SK-N-SH (cell line): Measurements from ENCODE around the gene PER3. TPM values are rescaled to one million over a fixed set of nuclear protein-coding genes. Genes with fewer than 3 reads are reported as not detected.

ENCODE experiments used
- CTCF ChIA-PET: fragments of 300-600, 350-600 bp; formaldehyde crosslinking; extraction: SDS; loops from one replicate; lab custom pipeline; 2021; lab: Yijun Ruan, JAX
- POLR2A ChIA-PET: fragments of 350-600 bp; sonication (Branson Sonifier 250); formaldehyde crosslinking; extraction: SDS; loops from one replicate; lab custom pipeline; 2020; ENCODE audit warnings: antibody characterized with exemption, inconsistent platforms; lab: Yijun Ruan, JAX
- DNase-seq: peaks from one replicate; pipeline ENCODE4 v3.0.0; 2012
- H2AFZ ChIP-seq: fragments of 200-600 bp; sonication (generic); 2 replicates; pipeline ENCODE4 v1.8.1; 2016; ENCODE audit warnings: antibody characterized with exemption, mild to moderate bottlenecking, low read depth
- H3F3A ChIP-seq: fragments of 200-600 bp; sonication (generic); replicated peaks from 2 replicates; pipeline ENCODE3; 2016; ENCODE audit warnings: antibody characterized with exemption, mild to moderate bottlenecking; ENCODE audit not compliant: insufficient read depth
- H3K27ac ChIP-seq, 2 experiments: fragments of 200-500 bp in 1 of 2; fragments of 200-600 bp in 1 of 2; sonication (Bioruptor generic) in 1 of 2; sonication (generic), shearing (Covaris generic) in 1 of 2; 2 replicates each; pipeline versions ENCODE4 v1.5.1 to v1.6.1; 2014 to 2016; ENCODE audit warnings: low read depth in 2 of 2, inconsistent platforms in 1 of 2, low read length in 1 of 2, mild to moderate bottlenecking in 1 of 2, mixed read lengths in 1 of 2
- H3K27me3 ChIP-seq: fragments of 200-600 bp; sonication (generic), shearing (Covaris generic); 2 replicates; pipeline ENCODE4 v1.6.1; 2016; ENCODE audit warnings: mixed run types; ENCODE audit not compliant: insufficient read depth
- H3K36me3 ChIP-seq, 2 experiments: fragments of 200-500 bp in 1 of 2; fragments of 200-600 bp in 1 of 2; sonication (Bioruptor generic) in 1 of 2; sonication (generic) in 1 of 2; replicated peaks in 1 of 2; 2 replicates each; pipeline versions ENCODE3 to v1.5.1; 2014 to 2016; ENCODE audit warnings: low read length in 1 of 2, mild to moderate bottlenecking in 1 of 2; ENCODE audit not compliant: insufficient read depth in 2 of 2, control insufficient read depth in 1 of 2
- H3K4me1 ChIP-seq, 2 experiments: fragments of 200-500 bp in 1 of 2; fragments of 200-600 bp in 1 of 2; sonication (Bioruptor generic) in 1 of 2; sonication (generic), shearing (Covaris generic) in 1 of 2; 2 replicates each; pipeline versions ENCODE4 v1.5.1 to v1.6.1; 2014 to 2016; ENCODE audit warnings: low read depth in 1 of 2, low read length in 1 of 2, mixed run types in 1 of 2; ENCODE audit not compliant: insufficient read depth in 2 of 2, control insufficient read depth in 1 of 2
- H3K4me2 ChIP-seq: fragments of 200-600 bp; sonication (generic), shearing (Covaris generic); 2 replicates; pipeline ENCODE4 v1.6.1; 2017; ENCODE audit warnings: mixed run types
- H3K4me3 ChIP-seq, 2 experiments: fragments of 200-500 bp in 1 of 2; fragments of 200-600 bp in 1 of 2; sonication (Bioruptor generic) in 1 of 2; sonication (generic), shearing (Covaris generic) in 1 of 2; 2 replicates each; pipeline versions ENCODE4 v1.5.1 to v1.8.1; 2014 to 2016; ENCODE audit warnings: low read depth in 2 of 2, inconsistent platforms in 1 of 2, low read length in 1 of 2, mild to moderate bottlenecking in 1 of 2, mixed read lengths in 1 of 2, moderate library complexity in 1 of 2
- H3K79me2 ChIP-seq: fragments of 200-600 bp; sonication (generic); 2 replicates; pipeline ENCODE4 v1.8.1; 2017; ENCODE audit warnings: mild to moderate bottlenecking; ENCODE audit not compliant: insufficient read depth
- H3K9ac ChIP-seq: fragments of 200-600 bp; sonication (generic); 2 replicates; pipeline ENCODE4 v1.6.1; 2017; ENCODE audit warnings: mixed run types
- H3K9me2 ChIP-seq: fragments of 200-600 bp; sonication (generic); 2 replicates; pipeline ENCODE4 v1.6.1; 2017; ENCODE audit warnings: mixed run types
- H3K9me3 ChIP-seq: fragments of 200-600 bp; sonication (generic); 2 replicates; pipeline ENCODE4 v1.6.1; 2017; ENCODE audit warnings: mixed run types, mild to moderate bottlenecking, moderate library complexity
- H4K20me1 ChIP-seq: fragments of 200-600 bp; sonication (generic); 2 replicates; pipeline ENCODE4 v1.6.1; 2017; ENCODE audit warnings: mild to moderate bottlenecking, mixed run types; ENCODE audit not compliant: insufficient read depth
- EZH2phosphoT487 ChIP-seq: fragments of 200-600 bp; sonication (generic); IDR thresholded peaks from 2 replicates; pipeline ENCODE4 v1.6.1; 2017; ENCODE audit warnings: low read depth, mixed run types, mild to moderate bottlenecking, antibody characterized with exemption, moderate library complexity, borderline replicate concordance
- JUND ChIP-seq: IDR thresholded peaks from 2 replicates; pipeline ENCODE4 v1.4.0; 2012
- MAX ChIP-seq: IDR thresholded peaks from 2 replicates; pipeline ENCODE4 v1.4.0; 2012; ENCODE audit warnings: low read depth
- MEF2A ChIP-seq: IDR thresholded peaks from 2 replicates; pipeline ENCODE4 v1.4.0; 2012; ENCODE audit warnings: low read depth, borderline replicate concordance
- RCOR1 ChIP-seq: fragments of 150-350 bp; IDR thresholded peaks from 2 replicates; pipeline ENCODE4 v1.6.1; 2017; ENCODE audit warnings: antibody characterized with exemption, low read length
- RXRA ChIP-seq: IDR thresholded peaks from 2 replicates; pipeline ENCODE4 v1.4.0; 2012; ENCODE audit warnings: low read depth, mild to moderate bottlenecking, borderline replicate concordance
- SIN3A ChIP-seq: IDR thresholded peaks from 2 replicates; pipeline ENCODE4 v1.6.1; 2012; ENCODE audit warnings: low read depth, mild to moderate bottlenecking, low read length, moderate library complexity, borderline replicate concordance
- TEAD4 ChIP-seq: IDR thresholded peaks from 2 replicates; pipeline ENCODE4 v1.4.0; 2012; ENCODE audit warnings: mild to moderate bottlenecking, borderline replicate concordance; ENCODE audit not compliant: insufficient read depth
- WGBS: methylation state at CpG from one replicate; pipeline ENCODE4 v1.1.6; 2017; ENCODE audit warnings: low lambda C conversion rate; 5-methylcytosine and 5-hydroxymethylcytosine counted together
- polyA plus RNA-seq, 3 experiments: library from polyadenylated mRNA; depleted of rRNA; stranded (reverse); fragments of >200 nt; gene quantifications; 2 replicates each; pipeline ENCODE4 v1.2.3, GENCODE V29; 2012
- TF ChIP-seq, protein P1 (sequence below): fragments of 150-350 bp; IDR thresholded peaks from 2 replicates; pipeline ENCODE4 v1.6.1; 2017; ENCODE audit warnings: antibody characterized with exemption, low read length, low read depth, borderline replicate concordance
- TF ChIP-seq, protein P2 (sequence below): IDR thresholded peaks from 2 replicates; pipeline ENCODE4 v1.6.1; 2012; ENCODE audit warnings: mild to moderate bottlenecking, low read depth, low read length, moderate library complexity
- TF ChIP-seq, protein P3 (sequence below): fragments of 200-600 bp; sonication (generic); IDR thresholded peaks from 2 replicates; pipeline ENCODE4 v1.6.1; 2017; ENCODE audit warnings: antibody characterized with exemption, mild to moderate bottlenecking, moderate library complexity
- TF ChIP-seq, protein P4 (sequence below): fragments of 150-350 bp; IDR thresholded peaks from 2 replicates; pipeline ENCODE4 v1.6.1; 2016; ENCODE audit warnings: mild to moderate bottlenecking, low read depth, low read length

PER3 gene
- polyA plus RNA-seq, 1 of the 3 experiments (the other 2 are of a cell fraction): 6.0 TPM

DNA sequence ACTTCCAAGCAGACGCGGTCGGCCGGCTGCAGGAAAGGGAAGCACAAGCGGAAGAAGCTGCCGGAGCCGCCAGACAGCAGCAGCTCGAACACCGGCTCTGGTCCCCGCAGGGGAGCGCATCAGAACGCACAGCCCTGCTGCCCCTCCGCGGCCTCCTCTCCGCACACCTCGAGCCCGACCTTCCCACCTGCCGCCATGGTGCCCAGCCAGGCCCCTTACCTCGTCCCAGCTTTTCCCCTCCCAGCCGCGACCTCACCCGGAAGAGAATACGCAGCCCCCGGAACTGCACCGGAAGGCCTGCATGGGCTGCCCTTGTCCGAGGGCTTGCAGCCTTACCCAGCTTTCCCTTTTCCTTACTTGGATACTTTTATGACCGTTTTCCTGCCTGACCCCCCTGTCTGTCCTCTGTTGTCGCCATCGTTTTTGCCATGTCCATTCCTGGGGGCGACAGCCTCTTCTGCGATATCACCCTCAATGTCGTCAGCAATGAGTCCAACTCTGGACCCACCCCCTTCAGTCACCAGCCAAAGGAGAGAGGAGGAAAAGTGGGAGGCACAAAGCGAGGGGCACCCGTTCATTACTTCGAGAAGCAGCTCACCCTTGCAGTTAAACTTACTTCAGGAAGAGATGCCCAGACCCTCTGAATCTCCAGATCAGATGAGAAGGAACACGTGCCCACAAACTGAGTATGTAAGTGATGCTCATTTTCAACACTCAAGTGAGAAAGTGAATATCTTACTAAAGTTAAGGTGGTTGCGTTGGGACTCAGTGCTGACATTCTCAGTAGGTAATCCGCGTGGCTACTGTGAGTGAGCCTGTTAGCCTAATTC, 43.2 kb downstream of the PER3 start:
- H3K27me3 ChIP-seq: no peaks in the 10 kb centered on the region
- ChIA-PET POLR2A (no interaction called here), CTCF (interaction anchor here (0.7 to 1.2 kb wide), 3 partner anchors 19 to 605 kb away, joined by 3 to 4 read pairs (median 3); no protein-coding TSS in a partner anchor)
- H2AFZ ChIP-seq: no peak overlapping the region
- no peaks in the 10 kb centered on the region for H3K9me3 ChIP-seq
- no peaks in the 10 kb centered on the region for H3K79me2 ChIP-seq
- no peaks in the 10 kb centered on the region for H3K9me2 ChIP-seq
- H3K4me3 ChIP-seq: no peak overlapping the region
- no peaks in the 10 kb centered on the region for H4K20me1 ChIP-seq
- no peak overlapping the region for H3K4me2 ChIP-seq
- WGBS: 91% methylated on average over 39 of the region's 39 CpGs
- peaks cover 52 to 62% of the 10 kb centered on the region in 2 experiments for H3K36me3 ChIP-seq
- H3F3A ChIP-seq: no peaks in the 10 kb centered on the region
- H3K9ac ChIP-seq: no peak overlapping the region
- H3K4me1 ChIP-seq: no peaks in the 10 kb centered on the region
- TF ChIP-seq, protein P1, sequence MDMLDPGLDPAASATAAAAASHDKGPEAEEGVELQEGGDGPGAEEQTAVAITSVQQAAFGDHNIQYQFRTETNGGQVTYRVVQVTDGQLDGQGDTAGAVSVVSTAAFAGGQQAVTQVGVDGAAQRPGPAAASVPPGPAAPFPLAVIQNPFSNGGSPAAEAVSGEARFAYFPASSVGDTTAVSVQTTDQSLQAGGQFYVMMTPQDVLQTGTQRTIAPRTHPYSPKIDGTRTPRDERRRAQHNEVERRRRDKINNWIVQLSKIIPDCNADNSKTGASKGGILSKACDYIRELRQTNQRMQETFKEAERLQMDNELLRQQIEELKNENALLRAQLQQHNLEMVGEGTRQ: no peak
- TF ChIP-seq, protein P2, sequence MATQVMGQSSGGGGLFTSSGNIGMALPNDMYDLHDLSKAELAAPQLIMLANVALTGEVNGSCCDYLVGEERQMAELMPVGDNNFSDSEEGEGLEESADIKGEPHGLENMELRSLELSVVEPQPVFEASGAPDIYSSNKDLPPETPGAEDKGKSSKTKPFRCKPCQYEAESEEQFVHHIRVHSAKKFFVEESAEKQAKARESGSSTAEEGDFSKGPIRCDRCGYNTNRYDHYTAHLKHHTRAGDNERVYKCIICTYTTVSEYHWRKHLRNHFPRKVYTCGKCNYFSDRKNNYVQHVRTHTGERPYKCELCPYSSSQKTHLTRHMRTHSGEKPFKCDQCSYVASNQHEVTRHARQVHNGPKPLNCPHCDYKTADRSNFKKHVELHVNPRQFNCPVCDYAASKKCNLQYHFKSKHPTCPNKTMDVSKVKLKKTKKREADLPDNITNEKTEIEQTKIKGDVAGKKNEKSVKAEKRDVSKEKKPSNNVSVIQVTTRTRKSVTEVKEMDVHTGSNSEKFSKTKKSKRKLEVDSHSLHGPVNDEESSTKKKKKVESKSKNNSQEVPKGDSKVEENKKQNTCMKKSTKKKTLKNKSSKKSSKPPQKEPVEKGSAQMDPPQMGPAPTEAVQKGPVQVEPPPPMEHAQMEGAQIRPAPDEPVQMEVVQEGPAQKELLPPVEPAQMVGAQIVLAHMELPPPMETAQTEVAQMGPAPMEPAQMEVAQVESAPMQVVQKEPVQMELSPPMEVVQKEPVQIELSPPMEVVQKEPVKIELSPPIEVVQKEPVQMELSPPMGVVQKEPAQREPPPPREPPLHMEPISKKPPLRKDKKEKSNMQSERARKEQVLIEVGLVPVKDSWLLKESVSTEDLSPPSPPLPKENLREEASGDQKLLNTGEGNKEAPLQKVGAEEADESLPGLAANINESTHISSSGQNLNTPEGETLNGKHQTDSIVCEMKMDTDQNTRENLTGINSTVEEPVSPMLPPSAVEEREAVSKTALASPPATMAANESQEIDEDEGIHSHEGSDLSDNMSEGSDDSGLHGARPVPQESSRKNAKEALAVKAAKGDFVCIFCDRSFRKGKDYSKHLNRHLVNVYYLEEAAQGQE: no peak
- TF ChIP-seq, protein P3, sequence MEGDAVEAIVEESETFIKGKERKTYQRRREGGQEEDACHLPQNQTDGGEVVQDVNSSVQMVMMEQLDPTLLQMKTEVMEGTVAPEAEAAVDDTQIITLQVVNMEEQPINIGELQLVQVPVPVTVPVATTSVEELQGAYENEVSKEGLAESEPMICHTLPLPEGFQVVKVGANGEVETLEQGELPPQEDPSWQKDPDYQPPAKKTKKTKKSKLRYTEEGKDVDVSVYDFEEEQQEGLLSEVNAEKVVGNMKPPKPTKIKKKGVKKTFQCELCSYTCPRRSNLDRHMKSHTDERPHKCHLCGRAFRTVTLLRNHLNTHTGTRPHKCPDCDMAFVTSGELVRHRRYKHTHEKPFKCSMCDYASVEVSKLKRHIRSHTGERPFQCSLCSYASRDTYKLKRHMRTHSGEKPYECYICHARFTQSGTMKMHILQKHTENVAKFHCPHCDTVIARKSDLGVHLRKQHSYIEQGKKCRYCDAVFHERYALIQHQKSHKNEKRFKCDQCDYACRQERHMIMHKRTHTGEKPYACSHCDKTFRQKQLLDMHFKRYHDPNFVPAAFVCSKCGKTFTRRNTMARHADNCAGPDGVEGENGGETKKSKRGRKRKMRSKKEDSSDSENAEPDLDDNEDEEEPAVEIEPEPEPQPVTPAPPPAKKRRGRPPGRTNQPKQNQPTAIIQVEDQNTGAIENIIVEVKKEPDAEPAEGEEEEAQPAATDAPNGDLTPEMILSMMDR: no peak
- TF ChIP-seq MEF2A (no peak), MAX (no peak), JUND (no peak), SIN3A (no peak), EZH2phosphoT487 (no peak), RXRA (no peak), TEAD4 (no peak), RCOR1 (no peak)
- TF ChIP-seq, protein P4, sequence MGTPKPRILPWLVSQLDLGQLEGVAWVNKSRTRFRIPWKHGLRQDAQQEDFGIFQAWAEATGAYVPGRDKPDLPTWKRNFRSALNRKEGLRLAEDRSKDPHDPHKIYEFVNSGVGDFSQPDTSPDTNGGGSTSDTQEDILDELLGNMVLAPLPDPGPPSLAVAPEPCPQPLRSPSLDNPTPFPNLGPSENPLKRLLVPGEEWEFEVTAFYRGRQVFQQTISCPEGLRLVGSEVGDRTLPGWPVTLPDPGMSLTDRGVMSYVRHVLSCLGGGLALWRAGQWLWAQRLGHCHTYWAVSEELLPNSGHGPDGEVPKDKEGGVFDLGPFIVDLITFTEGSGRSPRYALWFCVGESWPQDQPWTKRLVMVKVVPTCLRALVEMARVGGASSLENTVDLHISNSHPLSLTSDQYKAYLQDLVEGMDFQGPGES: no peak
- no peak for DNase-seq
- H3K27ac ChIP-seq: no peak overlapping the region
